Skeletal muscle tissue (tissue), 4 donors: ENCODE data around the gene CNNM3. TPM values are rescaled to one million over a fixed set of nuclear protein-coding genes. Genes with fewer than 3 reads are reported as not detected.
A peak's percentile ranks its signal among the peaks of the same experiment; 100 is the strongest.

Source experiments
- H3K27ac ChIP-seq: one replicate; pipeline ENCODE4 v1.7.0; 2013; ENCODE audit warnings: mild to moderate bottlenecking, low read depth, low read length, inconsistent platforms
- H3K27me3 ChIP-seq, 3 donors: one replicate each; pipeline ENCODE4 v1.7.0; 2013; ENCODE audit warnings: low read length in 3 of 3; ENCODE audit not compliant: control insufficient read depth in 3 of 3, insufficient read depth in 3 of 3
- H3K36me3 ChIP-seq, 3 donors: one replicate each; pipeline ENCODE4 v1.7.0; 2013; ENCODE audit warnings: low read length in 3 of 3; ENCODE audit not compliant: control insufficient read depth in 3 of 3, insufficient read depth in 3 of 3
- H3K4me1 ChIP-seq, 3 donors: one replicate each; pipeline ENCODE4 v1.7.0; 2013; ENCODE audit warnings: low read length in 3 of 3, mild to moderate bottlenecking in 3 of 3; ENCODE audit not compliant: control insufficient read depth in 3 of 3, insufficient read depth in 3 of 3
- H3K4me3 ChIP-seq, 3 donors: one replicate each; pipeline ENCODE4 v1.7.0; 2013; ENCODE audit warnings: low read length in 3 of 3
- H3K9ac ChIP-seq, 3 donors: one replicate each; pipeline ENCODE4 v1.7.0; 2013; ENCODE audit warnings: low read length in 3 of 3, mild to moderate bottlenecking in 3 of 3, moderate library complexity in 2 of 3, low read depth in 1 of 3
- H3K9me3 ChIP-seq, 3 donors: one replicate each; pipeline ENCODE4 v1.7.0; 2013; ENCODE audit warnings: low read length in 3 of 3; ENCODE audit not compliant: control insufficient read depth in 3 of 3
- total RNA-seq: library from RNA; depleted of rRNA; stranded (reverse); fragments of >200 nt; gene quantifications from one replicate; pipeline ENCODE4 v1.2.3, GENCODE V29; 2014
- donor health status: Osteomylitis.

CNNM3 gene
- total RNA-seq, 1 donor from 2014 or later, result 4.2 TPM

DNA sequence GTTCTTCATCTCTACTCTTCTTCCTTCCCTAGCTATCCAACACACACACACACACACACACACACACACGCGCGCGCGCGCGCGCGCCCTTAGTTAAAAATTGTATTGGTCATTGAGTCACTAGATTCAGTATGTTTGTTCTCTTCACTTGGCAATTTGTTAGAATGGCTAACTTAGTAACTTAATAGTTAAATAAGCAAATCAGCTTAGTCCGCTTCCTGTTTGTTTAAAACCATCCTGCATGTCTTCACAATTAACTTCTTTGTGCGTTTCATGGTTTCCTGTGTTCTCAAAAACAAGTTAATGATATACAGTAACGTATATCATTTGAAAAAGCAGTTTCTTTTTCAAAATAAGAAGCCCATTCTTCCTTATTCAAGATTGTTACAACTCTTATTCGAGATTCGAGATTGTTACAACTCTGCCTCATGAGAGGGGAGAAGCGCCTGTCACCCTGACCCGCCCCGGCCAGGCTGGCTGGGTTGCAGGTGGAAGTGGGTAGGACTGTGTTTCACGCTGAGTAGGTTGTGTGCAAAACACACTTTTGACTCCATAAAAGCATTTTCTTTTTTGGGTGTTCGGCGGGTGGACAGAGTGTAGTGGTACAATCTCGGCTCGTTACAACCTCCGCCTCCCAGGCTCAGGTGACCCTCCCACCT lies 9.5 kb upstream of the CNNM3 start:
- Histone ChIP-seq H3K27ac (no peak overlapping the region), H3K4me1 (peaks cover 0 to 13% (median 9%) of the 10 kb centered on the region in 3 donors), H3K27me3 (no peaks in the 10 kb centered on the region), H3K9me3 (no peaks in the 10 kb centered on the region), H3K36me3 (peaks cover 37 to 45% (median 45%) of the 10 kb centered on the region in 3 donors), H3K9ac (no peak overlapping the region), H3K4me3 (no peak overlapping the region)

DNA sequence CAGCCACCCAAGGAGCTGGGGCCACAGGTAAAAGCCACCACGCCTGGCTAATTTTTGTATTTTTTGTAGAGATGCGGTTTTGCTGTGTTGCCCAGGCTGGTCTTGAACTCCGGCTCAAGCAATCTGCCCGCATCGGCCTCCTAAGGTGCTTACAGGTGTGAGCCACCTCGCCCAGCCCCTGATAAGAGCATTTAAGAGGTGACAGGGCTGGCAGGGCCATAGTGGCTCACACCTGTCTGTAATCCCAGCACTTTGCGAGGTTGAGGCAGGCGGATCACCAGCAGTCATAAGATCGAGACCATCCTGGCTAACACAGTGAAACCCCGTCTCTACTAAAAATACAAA lies 9.0 kb upstream of the CNNM3 start:
- H3K36me3 ChIP-seq, result peaks cover 32 to 41% (median 40%) of the 10 kb centered on the region in 3 donors
- H3K4me3 ChIP-seq, result no peak overlapping the region
- peaks cover 4 to 18% (median 14%) of the 10 kb centered on the region in 3 donors for H3K4me1 ChIP-seq
- H3K27me3 ChIP-seq, result no peaks in the 10 kb centered on the region
- no peaks in the 10 kb centered on the region for H3K9me3 ChIP-seq
- H3K27ac ChIP-seq, result no peak overlapping the region
- no peak overlapping the region for H3K9ac ChIP-seq

DNA sequence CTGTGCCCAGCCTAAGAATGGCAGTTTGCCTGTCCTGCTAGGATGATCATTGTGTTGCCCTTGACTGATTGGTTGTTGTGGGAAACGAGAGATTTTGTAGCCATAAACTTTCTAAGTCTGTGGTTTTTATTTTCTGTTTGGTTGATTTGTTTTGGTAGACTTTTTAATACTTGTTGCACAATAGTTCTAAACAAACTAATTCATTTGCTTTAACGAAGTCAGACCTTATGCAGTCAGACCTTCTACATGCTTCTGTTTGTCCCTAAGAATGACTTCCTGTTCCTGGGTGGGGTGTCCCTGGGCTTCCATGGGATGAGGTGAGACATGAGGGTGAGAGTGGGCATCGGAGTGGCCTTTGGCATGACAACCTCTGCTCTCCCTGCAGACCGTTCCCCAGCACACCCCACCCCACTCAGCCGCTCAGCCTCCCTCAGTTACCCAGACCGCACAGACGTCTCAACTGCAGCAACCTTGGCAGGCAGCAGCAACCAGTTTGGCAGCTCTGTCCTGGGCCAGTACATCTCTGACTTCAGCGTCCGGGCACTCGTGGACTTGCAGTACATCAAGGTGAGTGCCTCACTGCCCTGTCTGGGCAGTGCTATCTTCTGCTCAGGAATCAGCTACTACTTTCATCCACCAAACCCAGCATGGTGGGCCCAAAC lies 7.8 kb upstream of the CNNM3 start:
- Histone ChIP-seq H3K27me3 (no peaks in the 10 kb centered on the region), H3K9ac (no peak overlapping the region), H3K36me3 (peaks cover 24 to 35% (median 34%) of the 10 kb centered on the region in 3 donors), H3K27ac (no peak overlapping the region), H3K9me3 (no peaks in the 10 kb centered on the region), H3K4me3 (no peak overlapping the region), H3K4me1 (peaks cover 8 to 21% (median 19%) of the 10 kb centered on the region in 3 donors)

DNA sequence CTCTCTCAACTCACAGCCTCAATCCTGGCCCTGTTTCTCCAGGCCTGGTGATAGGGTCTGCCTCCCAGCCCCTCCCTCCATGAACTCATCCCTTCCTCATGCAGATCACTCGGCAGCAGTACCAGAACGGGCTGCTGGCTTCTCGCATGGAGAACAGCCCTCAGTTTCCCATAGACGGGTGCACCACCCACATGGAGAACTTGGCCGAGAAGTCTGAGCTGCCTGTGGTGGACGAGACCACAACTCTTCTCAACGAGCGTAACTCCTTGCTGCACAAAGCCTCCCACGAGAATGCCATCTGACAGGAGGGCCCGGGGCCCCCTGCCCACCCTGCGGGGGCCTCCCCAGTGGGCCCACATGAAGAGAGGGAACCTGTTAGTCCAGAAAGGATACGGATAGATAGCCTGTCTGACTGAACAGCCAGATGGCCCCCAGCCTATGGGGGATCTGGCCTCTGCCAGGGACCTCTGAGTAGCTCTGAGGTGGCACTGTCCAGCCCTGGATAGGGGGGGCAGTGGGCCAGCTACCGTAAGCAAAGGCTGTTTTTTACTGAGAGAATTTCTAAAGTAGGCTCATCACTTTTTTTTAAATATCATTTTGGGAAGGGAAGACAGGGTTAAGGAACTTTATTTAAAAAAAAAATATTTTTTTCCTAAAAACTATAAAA lies 6.7 kb upstream of the CNNM3 start:
- Histone ChIP-seq H3K27ac (no peak overlapping the region), H3K36me3 (peaks cover 24 to 35% (median 34%) of the 10 kb centered on the region in 3 donors), H3K4me3 (no peak overlapping the region), H3K27me3 (no peaks in the 10 kb centered on the region), H3K9ac (peak overlapping the region in 1 of 3 donors; percentile 16), H3K4me1 (peaks cover 8 to 21% (median 19%) of the 10 kb centered on the region in 3 donors), H3K9me3 (no peaks in the 10 kb centered on the region)

DNA sequence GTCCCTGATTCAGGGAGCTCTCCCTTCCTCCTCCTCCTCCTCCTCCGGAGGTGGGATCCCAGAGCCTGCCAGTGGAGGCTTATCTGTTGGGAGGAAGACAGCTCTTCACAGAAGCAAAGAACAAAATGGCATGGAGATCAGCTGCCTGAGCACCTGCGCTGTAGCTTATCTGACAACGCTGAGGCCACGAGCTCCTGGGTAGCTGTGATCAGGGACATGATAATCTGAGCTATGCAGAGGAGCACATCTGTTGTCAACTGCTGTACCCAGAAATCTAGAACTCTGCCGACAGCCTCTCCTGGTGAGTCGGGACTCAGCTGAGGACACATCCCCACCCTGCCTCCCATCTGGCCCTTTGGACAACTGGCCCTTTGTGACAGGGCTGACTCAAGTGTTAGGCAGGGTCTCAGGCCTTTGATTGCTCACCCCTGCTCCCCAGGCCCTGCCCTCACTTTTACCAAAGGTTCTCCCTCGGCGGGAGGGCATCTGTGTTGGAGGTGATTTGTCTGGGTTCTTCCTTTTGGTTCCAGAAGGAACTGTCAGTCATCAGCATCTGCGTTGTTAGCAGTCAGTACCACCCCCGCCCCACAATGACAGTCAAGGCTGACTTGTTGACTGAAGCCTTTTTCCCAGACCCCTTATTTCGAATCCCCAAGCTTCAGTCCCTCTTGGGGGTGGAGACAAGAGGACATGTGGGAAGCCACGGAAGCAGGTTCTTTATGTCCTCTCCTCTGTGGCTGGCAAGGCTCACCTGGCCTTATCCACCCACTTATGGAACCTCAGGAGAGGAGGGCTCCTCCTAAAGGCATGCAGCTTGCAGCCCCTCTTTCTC lies 5.9 kb upstream of the CNNM3 start:
- H3K9ac ChIP-seq, result peak overlapping the region in 1 of 3 donors; percentile 45
- no peak overlapping the region for H3K27ac ChIP-seq
- peaks cover 10 to 23% (median 23%) of the 10 kb centered on the region in 3 donors for H3K4me1 ChIP-seq
- H3K9me3 ChIP-seq, result no peaks in the 10 kb centered on the region
- no peaks in the 10 kb centered on the region for H3K27me3 ChIP-seq
- H3K4me3 ChIP-seq, result no peak overlapping the region
- peaks cover 24 to 35% (median 34%) of the 10 kb centered on the region in 3 donors for H3K36me3 ChIP-seq

DNA sequence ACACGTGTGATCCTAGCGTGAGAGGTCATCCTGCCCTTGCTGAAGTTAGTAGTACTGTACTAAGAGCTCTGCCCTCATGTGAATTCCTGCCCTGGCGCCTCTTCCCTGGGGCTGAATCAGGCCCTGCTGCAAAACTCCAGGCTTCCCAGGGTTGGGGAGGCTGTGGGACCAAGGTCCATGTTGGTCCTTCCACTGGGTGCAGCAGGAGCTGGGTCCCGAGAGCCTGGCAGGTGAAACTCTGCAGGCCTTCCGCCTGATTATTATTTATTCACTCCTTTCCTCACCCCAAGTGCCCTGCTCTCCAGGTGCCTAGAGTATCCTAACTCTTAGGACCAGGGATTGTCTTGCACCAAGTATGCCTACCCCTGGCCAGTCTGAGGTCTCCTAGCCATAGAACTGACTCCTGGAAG lies 5.3 kb upstream of the CNNM3 start:
- Histone ChIP-seq H3K9ac (peak overlapping the region in 1 of 3 donors; percentile 45), H3K4me1 (peaks cover 15 to 28% (median 27%) of the 10 kb centered on the region in 3 donors), H3K27ac (no peak overlapping the region)

DNA sequence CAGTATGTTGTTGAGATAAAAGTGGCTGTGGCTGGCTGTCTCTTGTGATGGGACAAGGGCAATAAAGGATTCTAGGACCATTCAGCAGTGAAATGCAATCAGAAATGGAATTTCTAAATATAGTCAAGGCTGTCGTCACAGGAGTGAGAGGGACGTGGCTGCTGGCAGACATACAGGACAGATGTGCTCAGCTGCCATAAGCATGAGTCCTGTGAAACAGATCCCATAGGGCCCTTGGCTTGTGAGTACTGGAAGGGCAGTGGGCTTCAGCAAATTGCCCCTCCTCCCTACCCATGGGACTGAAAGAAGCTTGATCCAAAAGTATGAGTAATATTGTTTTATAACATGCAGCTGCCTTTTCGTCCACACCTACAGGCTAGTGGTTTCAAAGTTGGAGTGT lies 4.2 kb upstream of the CNNM3 start:
- Histone ChIP-seq H3K9me3 (no peaks in the 10 kb centered on the region), H3K27me3 (no peaks in the 10 kb centered on the region), H3K9ac (peak overlapping the region in 1 of 3 donors; percentile 50), H3K36me3 (peaks cover 24 to 34% (median 32%) of the 10 kb centered on the region in 3 donors), H3K4me1 (peaks cover 15 to 28% (median 27%) of the 10 kb centered on the region in 3 donors), H3K27ac (peak overlapping the region; percentile 59), H3K4me3 (no peak overlapping the region)

More for the DNA sequence above, 5.3 kb upstream of the CNNM3 start:
- H3K4me3 ChIP-seq, result no peak overlapping the region
- H3K36me3 ChIP-seq, result peaks cover 24 to 35% (median 34%) of the 10 kb centered on the region in 3 donors
- no peaks in the 10 kb centered on the region for H3K9me3 ChIP-seq
- no peaks in the 10 kb centered on the region for H3K27me3 ChIP-seq

DNA sequence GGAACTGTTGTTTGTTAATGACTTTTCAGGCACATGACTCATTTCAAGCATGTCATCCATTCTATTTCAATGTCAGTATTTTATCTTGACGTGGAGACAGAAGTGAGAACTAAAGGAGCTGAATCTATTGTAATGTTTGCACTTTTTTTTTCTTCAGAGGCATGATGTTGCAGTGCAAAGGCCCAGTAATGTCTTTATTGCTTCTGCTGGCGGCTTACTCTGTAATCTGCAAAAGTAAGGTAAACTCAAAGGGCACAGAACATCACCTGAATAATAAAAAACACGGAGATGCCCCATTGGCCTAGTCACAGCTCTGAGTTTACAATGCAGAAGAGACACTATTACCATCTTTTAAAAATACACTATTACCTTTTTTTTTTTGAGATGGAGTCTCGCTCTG lies 2.4 kb upstream of the CNNM3 start:
- Histone ChIP-seq H3K4me3 (no peak overlapping the region), H3K9me3 (no peaks in the 10 kb centered on the region), H3K27ac (no peak overlapping the region), H3K36me3 (peaks cover 26 to 33% (median 31%) of the 10 kb centered on the region in 3 donors), H3K27me3 (no peaks in the 10 kb centered on the region), H3K4me1 (peaks cover 30 to 44% (median 42%) of the 10 kb centered on the region in 3 donors), H3K9ac (no peak overlapping the region)

DNA sequence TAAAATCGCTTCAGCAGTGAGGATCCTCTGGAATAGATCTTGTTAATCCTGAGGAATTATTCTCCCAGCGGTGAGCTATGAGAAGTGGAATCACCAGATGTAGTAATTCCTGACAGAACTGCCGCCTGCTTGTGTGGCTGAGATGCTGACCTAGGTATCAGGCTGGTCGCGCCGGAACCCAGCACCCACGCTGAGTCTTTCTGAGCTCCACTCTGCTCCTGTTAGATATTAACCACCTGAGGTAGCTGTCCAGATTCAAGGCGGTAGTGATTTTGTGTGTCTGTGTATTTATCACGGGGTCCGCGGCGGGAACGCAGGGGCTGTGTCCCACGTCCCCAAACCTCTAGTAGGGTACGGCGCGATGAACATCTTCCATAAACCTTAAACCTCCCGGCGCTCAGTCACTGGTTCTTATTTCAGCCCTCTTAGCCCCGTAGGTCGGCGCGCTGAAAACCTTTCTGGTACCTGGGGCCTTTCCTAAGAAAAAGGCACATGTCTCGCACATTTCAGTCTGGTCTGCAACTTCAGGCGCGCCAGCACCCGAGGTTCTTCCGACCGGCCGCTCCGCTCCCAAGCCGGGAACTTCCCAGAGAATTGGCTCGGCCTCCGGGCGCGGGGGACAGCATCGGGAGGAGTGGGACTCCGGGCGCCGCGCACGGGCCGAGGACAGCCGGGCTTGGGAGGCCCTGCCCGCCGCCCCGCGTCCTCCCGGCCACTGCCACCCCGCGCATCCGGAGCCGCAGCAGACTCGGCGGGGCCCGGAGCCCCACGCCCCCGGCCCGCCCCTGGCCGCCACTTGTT lies 542 bp upstream of the CNNM3 start:
- Histone ChIP-seq H3K27me3 (no peaks in the 10 kb centered on the region), H3K27ac (peak overlapping the region; percentile 86), H3K4me1 (peaks cover 48 to 62% (median 60%) of the 10 kb centered on the region in 3 donors), H3K9me3 (no peaks in the 10 kb centered on the region), H3K4me3 (peak overlapping the region; percentile 83 to 87 (median 84)), H3K9ac (peak overlapping the region; percentile 80 to 90 (median 90)), H3K36me3 (peaks cover 15 to 22% (median 18%) of the 10 kb centered on the region in 3 donors)
